HCT116 (cell line): ENCODE data around the gene TSPAN3. TPM values are rescaled to one million over a fixed set of nuclear protein-coding genes. Genes with fewer than 3 reads are reported as not detected.

ENCODE experiments used
- ATAC-seq: fragments of 200-7000 bp; cut with Tn5 transposase; 2 replicates; pipeline ENCODE4 v1.9.1; 2020; ENCODE audit warnings: mild to moderate bottlenecking, moderate library complexity
- BruUV-seq: library from RNA; stranded (reverse); fragments of 400-500 nt; replicated peaks from 2 replicates; lab custom pipeline; 2021; lab: Mats Ljungman, UMichigan
- CTCF ChIA-PET: fragments of 300-600 bp; sonication (Branson Sonifier 250); formaldehyde crosslinking; loops from one replicate; lab custom pipeline; 2021; ENCODE audit warnings: antibody characterized with exemption; lab: Charles Lee
- POLR2A ChIA-PET: fragments of 300-600, 350-600 bp; sonication (Branson Sonifier 250); formaldehyde crosslinking; loops from one replicate; lab custom pipeline; 2021; ENCODE audit warnings: antibody characterized with exemption; lab: Charles Lee
- RAD21 ChIA-PET, 2 experiments: fragments of 300-600 bp; sonication (Branson Sonifier 250); formaldehyde crosslinking; loops; one replicate each; lab custom pipeline; 2023; ENCODE audit warnings: low total read pairs in 2 of 2; ENCODE audit not compliant: uncharacterized antibody in 2 of 2, unreplicated experiment in 2 of 2, low non-redundant PET in 1 of 2; lab: Charles Lee
- DNase-seq: peaks from one replicate; pipeline ENCODE4 v3.0.0-alpha.2; 2010; ENCODE audit warnings: low read depth, low spot score
- H2AFZ ChIP-seq: fragments of 200-600 bp; shearing (Covaris generic), sonication (generic); 2 replicates; pipeline ENCODE4 v1.6.1; 2017; ENCODE audit warnings: low read depth, mixed run types, mixed read lengths, antibody characterized with exemption, low read length; ENCODE audit not compliant: poor library complexity, severe bottlenecking
- H3K27ac ChIP-seq: 2 replicates; pipeline ENCODE4 v1.5.1; 2012; ENCODE audit warnings: low read depth, low read length
- H3K27me3 ChIP-seq: fragments of 200-600 bp; sonication (generic); 2 replicates; pipeline ENCODE4 v1.6.1; 2016; ENCODE audit warnings: mixed run types, low read length, mixed read lengths; ENCODE audit not compliant: insufficient read depth
- H3K36me3 ChIP-seq, 2 experiments: fragments of 200-500 bp in 1 of 2; fragments of 200-600 bp in 1 of 2; sonication (Bioruptor generic) in 1 of 2; sonication (generic) in 1 of 2; 2 replicates each; pipeline versions ENCODE4 v1.5.1 to v1.6.1; 2014 to 2016; ENCODE audit warnings: low read length in 2 of 2, inconsistent platforms in 1 of 2, mixed read lengths in 1 of 2, mixed run types in 1 of 2; ENCODE audit not compliant: insufficient read depth in 2 of 2, control insufficient read depth in 1 of 2
- H3K4me1 ChIP-seq, 2 experiments: fragments of 200-600 bp in 1 of 2; sonication (generic) in 1 of 2; 2 replicates each; pipeline versions ENCODE4 v1.5.1 to v1.6.1; 2012 to 2017; ENCODE audit warnings: low read length in 2 of 2, inconsistent platforms in 1 of 2, mild to moderate bottlenecking in 1 of 2, mixed read lengths in 1 of 2, mixed run types in 1 of 2, moderate library complexity in 1 of 2; ENCODE audit not compliant: insufficient read depth in 2 of 2, control insufficient read depth in 1 of 2
- H3K4me2 ChIP-seq: fragments of 200-600 bp; sonication (generic); 2 replicates; pipeline ENCODE4 v1.6.1; 2017; ENCODE audit warnings: mixed run types, low read length, mixed read lengths
- H3K4me3 ChIP-seq, 2 experiments: fragments of 200-600 bp in 1 of 2; sonication (generic) in 1 of 2; replicated peaks in 1 of 2; 2 replicates each; pipeline ENCODE4 v1.5.1; 2011 to 2016; ENCODE audit warnings: low read length in 2 of 2, control low read depth in 1 of 2, low read depth in 1 of 2, mild to moderate bottlenecking in 1 of 2, mixed read lengths in 1 of 2, mixed run types in 1 of 2
- H3K79me2 ChIP-seq: fragments of 200-600 bp; sonication (generic); 2 replicates; pipeline ENCODE4 v1.6.1; 2017; ENCODE audit warnings: mild to moderate bottlenecking, mixed run types, low read length, moderate library complexity, mixed read lengths; ENCODE audit not compliant: insufficient read depth
- H3K9ac ChIP-seq: fragments of 200-600 bp; sonication (generic); 2 replicates; pipeline ENCODE4 v1.6.1; 2016; ENCODE audit warnings: low read length, mixed read lengths
- H3K9me2 ChIP-seq: fragments of 200-600 bp; sonication (generic), shearing (Covaris generic); 2 replicates; pipeline ENCODE4 v1.6.1; 2017; ENCODE audit warnings: mixed run types, mild to moderate bottlenecking, moderate library complexity; ENCODE audit not compliant: insufficient read depth
- H3K9me3 ChIP-seq, 2 experiments: fragments of 200-500 bp in 1 of 2; fragments of 200-600 bp in 1 of 2; sonication (Bioruptor generic) in 1 of 2; sonication (generic) in 1 of 2; 2 replicates each; pipeline ENCODE4 v1.6.1; 2014 to 2017; ENCODE audit warnings: low read length in 2 of 2, mixed read lengths in 2 of 2, inconsistent platforms in 1 of 2, low read depth in 1 of 2, mild to moderate bottlenecking in 1 of 2, mixed run types in 1 of 2, moderate library complexity in 1 of 2; ENCODE audit not compliant: control insufficient read depth in 1 of 2, insufficient read depth in 1 of 2
- H4K20me1 ChIP-seq: fragments of 200-600 bp; sonication (generic), shearing (Covaris generic); 2 replicates; pipeline ENCODE4 v1.6.1; 2017; ENCODE audit warnings: mixed run types, mild to moderate bottlenecking, moderate library complexity; ENCODE audit not compliant: insufficient read depth
- FOSL1 ChIP-seq: IDR thresholded peaks from 2 replicates; pipeline ENCODE4 v1.6.1; 2012; ENCODE audit warnings: low read depth
- POLR2AphosphoS5 ChIP-seq: IDR thresholded peaks from 2 replicates; pipeline ENCODE4 v1.6.1; 2011; ENCODE audit warnings: mild to moderate bottlenecking, low read depth, low read length, moderate library complexity
- SRF ChIP-seq: IDR thresholded peaks from 2 replicates; pipeline ENCODE4 v1.6.1; 2012; ENCODE audit warnings: low read depth
- YY1 ChIP-seq: IDR thresholded peaks from 2 replicates; pipeline ENCODE4 v1.6.1; 2011; ENCODE audit warnings: low read length, low read depth, moderate library complexity, mild to moderate bottlenecking; ENCODE audit not compliant: insufficient replicate concordance; ENCODE audit errors: extremely low read depth
- intact Hi-C: fragments of 100-400 bp; cut with micrococcal nuclease; formaldehyde crosslinking; loops from 2 replicates; pipeline ENCODE4 v1.10.0; 2022
- total RNA-seq: library from RNA; stranded (reverse); gene quantifications from one replicate; pipeline ENCODE4 v1.2.1, GENCODE V29; 2021; ENCODE audit not compliant: unreplicated experiment
- TF ChIP-seq, protein P1 (sequence below): IDR thresholded peaks from 2 replicates; pipeline ENCODE4 v1.6.1; 2011; ENCODE audit warnings: mild to moderate bottlenecking, low read length, moderate library complexity; ENCODE audit not compliant: insufficient replicate concordance; ENCODE audit errors: extremely low read depth
- TF ChIP-seq, protein P2 (sequence below): IDR thresholded peaks from 2 replicates; pipeline ENCODE4 v1.6.1; 2012

TSPAN3 gene
- total RNA-seq, 1 experiment from 2014 or later: 140 TPM

DNA sequence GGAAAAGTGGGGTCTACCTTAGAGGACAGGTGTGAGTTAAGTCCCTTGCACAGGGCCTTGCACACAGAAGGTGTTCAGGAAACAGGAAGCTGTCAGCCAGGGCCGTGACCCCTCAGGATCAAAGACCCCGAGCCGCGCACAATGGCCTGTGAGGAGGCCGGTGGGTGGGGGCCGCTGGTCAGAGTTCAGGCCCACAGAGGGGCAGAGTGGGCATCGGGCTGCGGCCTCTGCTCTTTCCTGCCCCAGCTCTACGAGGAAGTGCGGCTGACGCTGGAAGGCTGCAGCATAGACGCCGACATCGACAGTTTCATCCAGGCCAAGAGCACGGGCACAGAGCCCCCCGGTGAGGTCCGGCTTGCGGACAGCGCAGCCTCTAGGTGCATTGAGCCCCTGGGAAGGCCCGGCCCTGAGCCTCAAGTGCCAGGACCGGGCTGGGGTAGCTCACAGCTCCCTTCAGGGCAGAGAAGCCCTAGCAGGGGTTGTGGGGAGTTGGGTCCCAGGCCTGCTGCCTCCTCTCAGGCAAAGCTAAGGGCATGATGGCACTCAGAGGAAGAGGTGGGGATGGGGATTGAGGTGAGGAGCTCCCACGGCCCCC is 38.8 kb downstream of the TSPAN3 start:
- Histone ChIP-seq H3K9me2 (no peaks in the 10 kb centered on the region), H3K9me3 (no peaks in the 10 kb centered on the region), H3K9ac (no peak overlapping the region), H3K27ac (no peak overlapping the region), H3K4me2 (no peak overlapping the region), H3K4me1 (peaks cover 0 to 4% of the 10 kb centered on the region in 2 experiments; a peak in 1 of 4 replicates), H3K4me3 (no peak overlapping the region), H3K27me3 (no peaks in the 10 kb centered on the region), H3K36me3 (no peaks in the 10 kb centered on the region), H4K20me1 (no peaks in the 10 kb centered on the region), H3K79me2 (no peaks in the 10 kb centered on the region), H2AFZ (no peak overlapping the region)
- intact Hi-C loops: no loop called here
- CTCF ChIA-PET: no interaction called here
- no peak for ATAC-seq
- POLR2A ChIA-PET: no interaction called here
- no peak for DNase-seq
- BruUV-seq: no TSS peak
- no peak for TF ChIP-seq POLR2AphosphoS5
- TF ChIP-seq, protein P1, sequence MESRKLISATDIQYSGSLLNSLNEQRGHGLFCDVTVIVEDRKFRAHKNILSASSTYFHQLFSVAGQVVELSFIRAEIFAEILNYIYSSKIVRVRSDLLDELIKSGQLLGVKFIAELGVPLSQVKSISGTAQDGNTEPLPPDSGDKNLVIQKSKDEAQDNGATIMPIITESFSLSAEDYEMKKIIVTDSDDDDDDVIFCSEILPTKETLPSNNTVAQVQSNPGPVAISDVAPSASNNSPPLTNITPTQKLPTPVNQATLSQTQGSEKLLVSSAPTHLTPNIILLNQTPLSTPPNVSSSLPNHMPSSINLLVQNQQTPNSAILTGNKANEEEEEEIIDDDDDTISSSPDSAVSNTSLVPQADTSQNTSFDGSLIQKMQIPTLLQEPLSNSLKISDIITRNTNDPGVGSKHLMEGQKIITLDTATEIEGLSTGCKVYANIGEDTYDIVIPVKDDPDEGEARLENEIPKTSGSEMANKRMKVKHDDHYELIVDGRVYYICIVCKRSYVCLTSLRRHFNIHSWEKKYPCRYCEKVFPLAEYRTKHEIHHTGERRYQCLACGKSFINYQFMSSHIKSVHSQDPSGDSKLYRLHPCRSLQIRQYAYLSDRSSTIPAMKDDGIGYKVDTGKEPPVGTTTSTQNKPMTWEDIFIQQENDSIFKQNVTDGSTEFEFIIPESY: no peak
- TF ChIP-seq, protein P2, sequence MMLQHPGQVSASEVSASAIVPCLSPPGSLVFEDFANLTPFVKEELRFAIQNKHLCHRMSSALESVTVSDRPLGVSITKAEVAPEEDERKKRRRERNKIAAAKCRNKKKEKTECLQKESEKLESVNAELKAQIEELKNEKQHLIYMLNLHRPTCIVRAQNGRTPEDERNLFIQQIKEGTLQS: no peak
- TF ChIP-seq SRF: no peak
- no peak for TF ChIP-seq FOSL1
- no peak for TF ChIP-seq YY1
- RAD21 ChIA-PET: no interaction called here
